ENCODE measurements around the gene ITPR2. TPM values are rescaled to one million over a fixed set of nuclear protein-coding genes. Genes with fewer than 3 reads are reported as not detected.

The ITPR2 gene
- total RNA-seq, 1 donor from 2014 or later: 14.6 TPM

GRCh38 chr12:26668230-26668629, 164.8 kb downstream of the ITPR2 start:
- H3K36me3 ChIP-seq (ENCODE audit: control insufficient read depth in 3 of 3, insufficient read depth in 3 of 3, low read length in 3 of 3): no peaks in the 10 kb centered on the region
- no peaks in the 10 kb centered on the region for H3K27me3 ChIP-seq (ENCODE audit: control insufficient read depth in 3 of 3, insufficient read depth in 3 of 3, low read length in 3 of 3)
- H3K27ac ChIP-seq (ENCODE audit: low read depth, low read length): no peak overlapping the region
- no peak overlapping the region for H3K4me3 ChIP-seq (ENCODE audit: low read length in 3 of 3)
- no peaks in the 10 kb centered on the region for H3K4me1 ChIP-seq (ENCODE audit: control insufficient read depth in 3 of 3, insufficient read depth in 3 of 3, low read length in 3 of 3)
- no peak overlapping the region for H3K9ac ChIP-seq (ENCODE audit: low read depth in 1 of 3, low read length in 3 of 3)
- no peaks in the 10 kb centered on the region for H3K9me3 ChIP-seq (ENCODE audit: control insufficient read depth in 3 of 3, low read length in 3 of 3)

GRCh38 chr12:26666286-26666685, 166.7 kb downstream of the ITPR2 start:
- Histone ChIP-seq H3K9ac (ENCODE audit: low read depth in 1 of 3, low read length in 3 of 3) (no peak overlapping the region), H3K4me3 (ENCODE audit: low read length in 3 of 3) (no peak overlapping the region), H3K27me3 (ENCODE audit: control insufficient read depth in 3 of 3, insufficient read depth in 3 of 3, low read length in 3 of 3) (no peaks in the 10 kb centered on the region), H3K4me1 (ENCODE audit: control insufficient read depth in 3 of 3, insufficient read depth in 3 of 3, low read length in 3 of 3) (no peaks in the 10 kb centered on the region), H3K27ac (ENCODE audit: low read depth, low read length) (no peak overlapping the region), H3K9me3 (ENCODE audit: control insufficient read depth in 3 of 3, low read length in 3 of 3) (no peaks in the 10 kb centered on the region), H3K36me3 (ENCODE audit: control insufficient read depth in 3 of 3, insufficient read depth in 3 of 3, low read length in 3 of 3) (no peaks in the 10 kb centered on the region)

GRCh38 chr12:26661399-26661798, 171.6 kb downstream of the ITPR2 start:
- peaks cover 3 to 15% (median 8%) of the 10 kb centered on the region in 3 donors for H3K36me3 ChIP-seq (ENCODE audit: control insufficient read depth in 3 of 3, insufficient read depth in 3 of 3, low read length in 3 of 3)

GRCh38 chr12:26659930-26660329, 173.1 kb downstream of the ITPR2 start:
- H3K36me3 ChIP-seq (ENCODE audit: control insufficient read depth in 3 of 3, insufficient read depth in 3 of 3, low read length in 3 of 3): peaks cover 3 to 18% (median 14%) of the 10 kb centered on the region in 3 donors
- H3K4me1 ChIP-seq (ENCODE audit: control insufficient read depth in 3 of 3, insufficient read depth in 3 of 3, low read length in 3 of 3): no peaks in the 10 kb centered on the region
- no peaks in the 10 kb centered on the region for H3K27me3 ChIP-seq (ENCODE audit: control insufficient read depth in 3 of 3, insufficient read depth in 3 of 3, low read length in 3 of 3)

More at GRCh38 chr12:26661399-26661798, 171.6 kb downstream of the ITPR2 start:
- Histone ChIP-seq H3K27ac (ENCODE audit: low read depth, low read length) (no peak overlapping the region), H3K27me3 (ENCODE audit: control insufficient read depth in 3 of 3, insufficient read depth in 3 of 3, low read length in 3 of 3) (no peaks in the 10 kb centered on the region), H3K9me3 (ENCODE audit: control insufficient read depth in 3 of 3, low read length in 3 of 3) (no peaks in the 10 kb centered on the region), H3K9ac (ENCODE audit: low read depth in 1 of 3, low read length in 3 of 3) (no peak overlapping the region), H3K4me3 (ENCODE audit: low read length in 3 of 3) (no peak overlapping the region), H3K4me1 (ENCODE audit: control insufficient read depth in 3 of 3, insufficient read depth in 3 of 3, low read length in 3 of 3) (no peaks in the 10 kb centered on the region)

GRCh38 chr12:26658991-26659390, 174.0 kb downstream of the ITPR2 start:
- Histone ChIP-seq H3K4me3 (ENCODE audit: low read length in 3 of 3) (no peak overlapping the region), H3K27ac (ENCODE audit: low read depth, low read length) (no peak overlapping the region), H3K9me3 (ENCODE audit: control insufficient read depth in 3 of 3, low read length in 3 of 3) (no peaks in the 10 kb centered on the region), H3K27me3 (ENCODE audit: control insufficient read depth in 3 of 3, insufficient read depth in 3 of 3, low read length in 3 of 3) (no peaks in the 10 kb centered on the region), H3K4me1 (ENCODE audit: control insufficient read depth in 3 of 3, insufficient read depth in 3 of 3, low read length in 3 of 3) (no peaks in the 10 kb centered on the region), H3K36me3 (ENCODE audit: control insufficient read depth in 3 of 3, insufficient read depth in 3 of 3, low read length in 3 of 3) (peaks cover 6 to 22% (median 18%) of the 10 kb centered on the region in 3 donors), H3K9ac (ENCODE audit: low read depth in 1 of 3, low read length in 3 of 3) (no peak overlapping the region)

More at GRCh38 chr12:26659930-26660329, 173.1 kb downstream of the ITPR2 start:
- no peak overlapping the region for H3K9ac ChIP-seq (ENCODE audit: low read depth in 1 of 3, low read length in 3 of 3)
- no peak overlapping the region for H3K27ac ChIP-seq (ENCODE audit: low read depth, low read length)
- H3K4me3 ChIP-seq (ENCODE audit: low read length in 3 of 3): no peak overlapping the region
- no peaks in the 10 kb centered on the region for H3K9me3 ChIP-seq (ENCODE audit: control insufficient read depth in 3 of 3, low read length in 3 of 3)

- no peak overlapping the region for H3K4me3 ChIP-seq (ENCODE audit: low read length in 3 of 3)
- H3K4me1 ChIP-seq (ENCODE audit: control insufficient read depth in 3 of 3, insufficient read depth in 3 of 3, low read length in 3 of 3): no peaks in the 10 kb centered on the region
- no peak overlapping the region for H3K9ac ChIP-seq (ENCODE audit: low read depth in 1 of 3, low read length in 3 of 3)
- H3K27ac ChIP-seq (ENCODE audit: low read depth, low read length): no peak overlapping the region
- no peaks in the 10 kb centered on the region for H3K9me3 ChIP-seq (ENCODE audit: control insufficient read depth in 3 of 3, low read length in 3 of 3)
- peaks cover 6 to 26% (median 18%) of the 10 kb centered on the region in 3 donors for H3K36me3 ChIP-seq (ENCODE audit: control insufficient read depth in 3 of 3, insufficient read depth in 3 of 3, low read length in 3 of 3)
- H3K27me3 ChIP-seq (ENCODE audit: control insufficient read depth in 3 of 3, insufficient read depth in 3 of 3, low read length in 3 of 3): no peaks in the 10 kb centered on the region
Observed at GRCh38 chr12:26654623-26655022, 178.4 kb downstream of the ITPR2 start.

- H3K36me3 ChIP-seq (ENCODE audit: control insufficient read depth in 3 of 3, insufficient read depth in 3 of 3, low read length in 3 of 3): peaks cover 4 to 14% (median 12%) of the 10 kb centered on the region in 3 donors
- no peak overlapping the region for H3K9ac ChIP-seq (ENCODE audit: low read depth in 1 of 3, low read length in 3 of 3)
- H3K27ac ChIP-seq (ENCODE audit: low read depth, low read length): no peak overlapping the region
- no peaks in the 10 kb centered on the region for H3K9me3 ChIP-seq (ENCODE audit: control insufficient read depth in 3 of 3, low read length in 3 of 3)
- no peak overlapping the region for H3K4me3 ChIP-seq (ENCODE audit: low read length in 3 of 3)
- no peaks in the 10 kb centered on the region for H3K27me3 ChIP-seq (ENCODE audit: control insufficient read depth in 3 of 3, insufficient read depth in 3 of 3, low read length in 3 of 3)
- H3K4me1 ChIP-seq (ENCODE audit: control insufficient read depth in 3 of 3, insufficient read depth in 3 of 3, low read length in 3 of 3): no peaks in the 10 kb centered on the region
Observed at GRCh38 chr12:26651566-26652188, 181.3 kb downstream of the ITPR2 start.

- H3K9ac ChIP-seq (ENCODE audit: low read depth in 1 of 3, low read length in 3 of 3): no peak overlapping the region
- H3K4me3 ChIP-seq (ENCODE audit: low read length in 3 of 3): no peak overlapping the region
- no peaks in the 10 kb centered on the region for H3K27me3 ChIP-seq (ENCODE audit: control insufficient read depth in 3 of 3, insufficient read depth in 3 of 3, low read length in 3 of 3)
- no peaks in the 10 kb centered on the region for H3K9me3 ChIP-seq (ENCODE audit: control insufficient read depth in 3 of 3, low read length in 3 of 3)
- no peaks in the 10 kb centered on the region for H3K4me1 ChIP-seq (ENCODE audit: control insufficient read depth in 3 of 3, insufficient read depth in 3 of 3, low read length in 3 of 3)
- H3K27ac ChIP-seq (ENCODE audit: low read depth, low read length): no peak overlapping the region
- H3K36me3 ChIP-seq (ENCODE audit: control insufficient read depth in 3 of 3, insufficient read depth in 3 of 3, low read length in 3 of 3): peaks cover 4 to 8% (median 6%) of the 10 kb centered on the region in 3 donors
Observed at GRCh38 chr12:26651036-26651435, 182.0 kb downstream of the ITPR2 start.

GRCh38 chr12:26648999-26649398, 184.0 kb downstream of the ITPR2 start:
- Histone ChIP-seq H3K4me3 (ENCODE audit: low read length in 3 of 3) (no peak overlapping the region), H3K27ac (ENCODE audit: low read depth, low read length) (no peak overlapping the region), H3K9me3 (ENCODE audit: control insufficient read depth in 3 of 3, low read length in 3 of 3) (no peaks in the 10 kb centered on the region), H3K4me1 (ENCODE audit: control insufficient read depth in 3 of 3, insufficient read depth in 3 of 3, low read length in 3 of 3) (no peaks in the 10 kb centered on the region), H3K36me3 (ENCODE audit: control insufficient read depth in 3 of 3, insufficient read depth in 3 of 3, low read length in 3 of 3) (peaks cover 0 to 3% (median 0%) of the 10 kb centered on the region in 3 donors), H3K9ac (ENCODE audit: low read depth in 1 of 3, low read length in 3 of 3) (no peak overlapping the region), H3K27me3 (ENCODE audit: control insufficient read depth in 3 of 3, insufficient read depth in 3 of 3, low read length in 3 of 3) (no peaks in the 10 kb centered on the region)

GRCh38 chr12:26648584-26648983, 184.4 kb downstream of the ITPR2 start:
- Histone ChIP-seq H3K36me3 (ENCODE audit: control insufficient read depth in 3 of 3, insufficient read depth in 3 of 3, low read length in 3 of 3) (peaks cover 0 to 3% (median 0%) of the 10 kb centered on the region in 3 donors), H3K27me3 (ENCODE audit: control insufficient read depth in 3 of 3, insufficient read depth in 3 of 3, low read length in 3 of 3) (no peaks in the 10 kb centered on the region), H3K9ac (ENCODE audit: low read depth in 1 of 3, low read length in 3 of 3) (no peak overlapping the region), H3K27ac (ENCODE audit: low read depth, low read length) (no peak overlapping the region), H3K4me1 (ENCODE audit: control insufficient read depth in 3 of 3, insufficient read depth in 3 of 3, low read length in 3 of 3) (no peaks in the 10 kb centered on the region), H3K4me3 (ENCODE audit: low read length in 3 of 3) (no peak overlapping the region), H3K9me3 (ENCODE audit: control insufficient read depth in 3 of 3, low read length in 3 of 3) (no peaks in the 10 kb centered on the region)

Measured in skeletal muscle tissue (tissue), 4 donors.